Measurements from ENCODE around the gene PGAM1.

DNA sequence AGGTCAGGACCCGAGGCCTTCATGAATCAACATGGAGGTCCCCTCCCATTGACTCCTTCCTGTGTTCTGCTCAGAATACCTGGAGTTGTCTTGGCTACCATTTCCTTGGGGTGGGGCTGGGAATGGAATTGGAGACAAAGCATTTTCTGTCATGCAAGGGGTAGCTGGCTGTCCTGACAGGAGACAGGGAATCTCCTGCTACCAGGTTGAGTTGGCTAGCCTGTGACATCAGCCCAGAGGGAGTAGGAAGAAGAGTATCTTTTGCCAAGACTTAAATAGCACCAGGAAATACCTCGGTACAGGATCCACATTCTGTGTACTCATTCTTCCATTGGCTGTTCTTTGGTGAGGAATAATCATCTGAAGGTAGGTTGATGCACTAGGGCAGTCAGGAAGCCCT lies 24.8 kb downstream of the PGAM1 start:
- TF ChIP-seq, protein P1, sequence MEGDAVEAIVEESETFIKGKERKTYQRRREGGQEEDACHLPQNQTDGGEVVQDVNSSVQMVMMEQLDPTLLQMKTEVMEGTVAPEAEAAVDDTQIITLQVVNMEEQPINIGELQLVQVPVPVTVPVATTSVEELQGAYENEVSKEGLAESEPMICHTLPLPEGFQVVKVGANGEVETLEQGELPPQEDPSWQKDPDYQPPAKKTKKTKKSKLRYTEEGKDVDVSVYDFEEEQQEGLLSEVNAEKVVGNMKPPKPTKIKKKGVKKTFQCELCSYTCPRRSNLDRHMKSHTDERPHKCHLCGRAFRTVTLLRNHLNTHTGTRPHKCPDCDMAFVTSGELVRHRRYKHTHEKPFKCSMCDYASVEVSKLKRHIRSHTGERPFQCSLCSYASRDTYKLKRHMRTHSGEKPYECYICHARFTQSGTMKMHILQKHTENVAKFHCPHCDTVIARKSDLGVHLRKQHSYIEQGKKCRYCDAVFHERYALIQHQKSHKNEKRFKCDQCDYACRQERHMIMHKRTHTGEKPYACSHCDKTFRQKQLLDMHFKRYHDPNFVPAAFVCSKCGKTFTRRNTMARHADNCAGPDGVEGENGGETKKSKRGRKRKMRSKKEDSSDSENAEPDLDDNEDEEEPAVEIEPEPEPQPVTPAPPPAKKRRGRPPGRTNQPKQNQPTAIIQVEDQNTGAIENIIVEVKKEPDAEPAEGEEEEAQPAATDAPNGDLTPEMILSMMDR (IDR thresholded peaks at IDR 0.05), result no peak
- no peak for TF ChIP-seq MEF2A (IDR thresholded peaks at IDR 0.05; ENCODE audit: borderline replicate concordance, low read depth)
- no peak for TF ChIP-seq SMC3 (IDR thresholded peaks at IDR 0.05; ENCODE audit: low read depth, low read length)
- no peak for TF ChIP-seq JUND (IDR thresholded peaks at IDR 0.05)

Measured in SK-N-SH (cell line).